ENCODE data around the gene BMPR1A.

BMPR1A gene

DNA sequence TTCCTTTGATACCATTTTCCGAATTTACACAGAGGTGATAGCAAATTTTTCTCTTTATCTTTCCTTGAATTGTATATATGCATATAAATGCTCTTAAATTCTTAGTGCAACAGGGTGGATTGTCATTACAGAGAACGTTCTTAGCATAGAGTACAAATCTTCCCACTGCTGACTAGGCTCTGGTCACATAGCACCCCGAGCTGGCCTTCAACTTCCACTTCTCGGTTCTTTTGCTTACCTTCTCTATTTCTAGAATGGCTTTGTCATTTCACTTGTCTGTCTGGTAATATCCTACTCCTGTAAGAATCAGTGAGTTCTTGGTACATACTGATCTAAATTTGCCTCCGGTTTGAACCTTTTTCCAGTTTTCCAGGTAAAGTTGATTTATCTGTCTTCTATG lies 225.3 kb downstream of the BMPR1A start:
- DNase-seq (ENCODE audit: low spot score), result no peak
- TF ChIP-seq, protein P1, sequence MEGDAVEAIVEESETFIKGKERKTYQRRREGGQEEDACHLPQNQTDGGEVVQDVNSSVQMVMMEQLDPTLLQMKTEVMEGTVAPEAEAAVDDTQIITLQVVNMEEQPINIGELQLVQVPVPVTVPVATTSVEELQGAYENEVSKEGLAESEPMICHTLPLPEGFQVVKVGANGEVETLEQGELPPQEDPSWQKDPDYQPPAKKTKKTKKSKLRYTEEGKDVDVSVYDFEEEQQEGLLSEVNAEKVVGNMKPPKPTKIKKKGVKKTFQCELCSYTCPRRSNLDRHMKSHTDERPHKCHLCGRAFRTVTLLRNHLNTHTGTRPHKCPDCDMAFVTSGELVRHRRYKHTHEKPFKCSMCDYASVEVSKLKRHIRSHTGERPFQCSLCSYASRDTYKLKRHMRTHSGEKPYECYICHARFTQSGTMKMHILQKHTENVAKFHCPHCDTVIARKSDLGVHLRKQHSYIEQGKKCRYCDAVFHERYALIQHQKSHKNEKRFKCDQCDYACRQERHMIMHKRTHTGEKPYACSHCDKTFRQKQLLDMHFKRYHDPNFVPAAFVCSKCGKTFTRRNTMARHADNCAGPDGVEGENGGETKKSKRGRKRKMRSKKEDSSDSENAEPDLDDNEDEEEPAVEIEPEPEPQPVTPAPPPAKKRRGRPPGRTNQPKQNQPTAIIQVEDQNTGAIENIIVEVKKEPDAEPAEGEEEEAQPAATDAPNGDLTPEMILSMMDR (conservative IDR thresholded peaks at IDR 0.05; ENCODE audit: low read depth), result no peak
- POLR2A ChIA-PET (ENCODE audit: low non-redundant PET), result interaction anchor here (0.5 kb wide), 1 partner anchor 67 kb away, joined by 4 read pairs; no protein-coding TSS in a partner anchor
- H3K27ac ChIP-seq, result no peak overlapping the region
- CTCF ChIA-PET, result no interaction called here

Measured in RWPE1 (cell line).